ENCODE measurements around the gene SDHC. TPM values are rescaled to one million over a fixed set of nuclear protein-coding genes. Genes with fewer than 3 reads are reported as not detected.

Gene SDHC
- polyA plus RNA-seq, 3 donors: 208 to 350 (median 323) TPM

DNA sequence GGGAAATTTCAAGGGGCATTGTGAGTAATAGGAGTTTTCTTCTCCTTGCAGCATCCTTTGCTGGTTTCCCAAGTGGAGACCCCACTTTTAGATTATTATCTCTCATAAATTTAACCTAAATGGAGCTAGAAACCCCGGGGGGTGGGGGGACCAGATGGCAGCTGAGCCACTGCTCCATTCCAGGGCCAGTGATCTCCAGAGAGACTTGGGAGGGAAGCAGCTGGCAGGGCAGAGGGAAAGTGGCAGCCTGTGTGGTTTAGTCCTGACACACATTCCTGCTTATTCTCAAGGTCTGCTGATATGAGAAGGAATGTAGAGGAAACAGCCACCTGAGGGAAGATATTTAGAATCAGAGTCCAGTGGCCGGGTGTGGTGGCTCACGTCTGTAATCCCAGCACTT lies 39.3 kb upstream of the SDHC start:
- no peaks in the 10 kb centered on the region for H4K20me1 ChIP-seq (ENCODE audit: insufficient read depth, low read length)
- H3K9me3 Mint-ChIP-seq: peaks cover 0 to 3% (median 0%) of the 10 kb centered on the region in 7 donors
- H3K4me3 Mint-ChIP-seq: no peak overlapping the region
- H3K27ac Mint-ChIP-seq: peak overlapping the region in 1 of 7 donors; percentile 49
- no peak overlapping the region for H3K4me3 ChIP-seq (replicated peaks in 1 of 3; ENCODE audit: low read depth in 2 of 3, low read length in 3 of 3)
- no peak overlapping the region for H3K4me2 ChIP-seq (replicated peaks; ENCODE audit: extremely low read depth, low read length, poor library complexity, severe bottlenecking)
- DNase-seq: no peak
- TF ChIP-seq, protein P1, sequence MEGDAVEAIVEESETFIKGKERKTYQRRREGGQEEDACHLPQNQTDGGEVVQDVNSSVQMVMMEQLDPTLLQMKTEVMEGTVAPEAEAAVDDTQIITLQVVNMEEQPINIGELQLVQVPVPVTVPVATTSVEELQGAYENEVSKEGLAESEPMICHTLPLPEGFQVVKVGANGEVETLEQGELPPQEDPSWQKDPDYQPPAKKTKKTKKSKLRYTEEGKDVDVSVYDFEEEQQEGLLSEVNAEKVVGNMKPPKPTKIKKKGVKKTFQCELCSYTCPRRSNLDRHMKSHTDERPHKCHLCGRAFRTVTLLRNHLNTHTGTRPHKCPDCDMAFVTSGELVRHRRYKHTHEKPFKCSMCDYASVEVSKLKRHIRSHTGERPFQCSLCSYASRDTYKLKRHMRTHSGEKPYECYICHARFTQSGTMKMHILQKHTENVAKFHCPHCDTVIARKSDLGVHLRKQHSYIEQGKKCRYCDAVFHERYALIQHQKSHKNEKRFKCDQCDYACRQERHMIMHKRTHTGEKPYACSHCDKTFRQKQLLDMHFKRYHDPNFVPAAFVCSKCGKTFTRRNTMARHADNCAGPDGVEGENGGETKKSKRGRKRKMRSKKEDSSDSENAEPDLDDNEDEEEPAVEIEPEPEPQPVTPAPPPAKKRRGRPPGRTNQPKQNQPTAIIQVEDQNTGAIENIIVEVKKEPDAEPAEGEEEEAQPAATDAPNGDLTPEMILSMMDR (IDR thresholded peaks at IDR 0.05): no peak
- no peaks in the 10 kb centered on the region for H3K27me3 ChIP-seq (ENCODE audit: control insufficient read depth in 2 of 2, insufficient read depth in 2 of 2, low read length in 2 of 2)
- H3K4me1 Mint-ChIP-seq: no peaks in the 10 kb centered on the region
- H3K4me1 ChIP-seq (ENCODE audit: control insufficient read depth in 1 of 2, insufficient read depth in 2 of 2, low read length in 2 of 2): no peaks in the 10 kb centered on the region
- H3K79me2 ChIP-seq (ENCODE audit: insufficient read depth, low read length): no peaks in the 10 kb centered on the region
- intact Hi-C loops (cut with micrococcal nuclease): no loop called here
- WGBS (ENCODE audit: insufficient coverage): no CpG with 5 or more reads among the region's 3 CpGs
- no peaks in the 10 kb centered on the region for H3K36me3 Mint-ChIP-seq
- H3K36me3 ChIP-seq (replicated peaks in 1 of 2; ENCODE audit: control insufficient read depth in 1 of 2, insufficient read depth in 2 of 2, low read length in 2 of 2): no peaks in the 10 kb centered on the region
- H2AFZ ChIP-seq (ENCODE audit: insufficient read depth, low read depth, low read length, poor library complexity, severe bottlenecking): no peak overlapping the region
- no peak overlapping the region for H3K27ac ChIP-seq (ENCODE audit: low read depth in 1 of 2, low read length in 2 of 2)
- peaks cover 5 to 16% (median 13%) of the 10 kb centered on the region in 3 donors for H3K27me3 Mint-ChIP-seq (ENCODE audit: low read depth in 3 of 3)
- no peaks in the 10 kb centered on the region for H3K9me3 ChIP-seq (replicated peaks in 1 of 2; ENCODE audit: control insufficient read depth in 1 of 2, insufficient read depth in 1 of 2, low read length in 2 of 2)
- H3K9ac ChIP-seq (ENCODE audit: insufficient read depth, low read length, poor library complexity, severe bottlenecking): no peak overlapping the region

DNA sequence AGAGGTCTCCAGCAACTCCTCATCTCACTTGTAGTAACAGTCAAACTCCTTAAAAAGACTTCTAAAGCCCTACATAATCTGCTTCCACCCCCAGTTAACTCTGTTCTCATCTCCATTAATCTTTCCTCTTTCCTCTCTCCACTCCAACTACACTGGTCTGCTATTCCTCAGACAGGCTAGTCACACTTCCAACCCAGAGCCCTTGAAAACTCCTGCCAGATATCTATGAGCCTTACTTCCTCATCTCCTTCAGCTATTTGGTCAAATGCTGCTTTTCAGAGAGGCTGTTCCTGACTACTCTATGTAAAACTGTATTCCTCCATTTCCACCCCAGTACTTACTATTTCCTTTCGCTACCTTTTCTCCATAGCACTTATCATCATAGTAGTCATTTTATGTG lies 31.2 kb upstream of the SDHC start:
- H3K27me3 ChIP-seq (ENCODE audit: control insufficient read depth in 2 of 2, insufficient read depth in 2 of 2, low read length in 2 of 2): no peaks in the 10 kb centered on the region
- H3K4me2 ChIP-seq (replicated peaks; ENCODE audit: extremely low read depth, low read length, poor library complexity, severe bottlenecking): no peak overlapping the region
- Mint-ChIP-seq H3K27ac (no peak overlapping the region), H3K4me1 (peaks cover 6% of the 10 kb centered on the region), H3K9me3 (peaks cover 0 to 2% (median 0%) of the 10 kb centered on the region in 7 donors), H3K27me3 (ENCODE audit: low read depth in 3 of 3) (peaks cover 6 to 9% (median 9%) of the 10 kb centered on the region in 3 donors), H3K36me3 (no peaks in the 10 kb centered on the region), H3K4me3 (no peak overlapping the region)
- H3K79me2 ChIP-seq (ENCODE audit: insufficient read depth, low read length): no peaks in the 10 kb centered on the region
- DNase-seq: no peak
- TF ChIP-seq, protein P1 (IDR thresholded peaks at IDR 0.05): no peak
- no peaks in the 10 kb centered on the region for H3K36me3 ChIP-seq (replicated peaks in 1 of 2; ENCODE audit: control insufficient read depth in 1 of 2, insufficient read depth in 2 of 2, low read length in 2 of 2)
- no peak overlapping the region for H3K27ac ChIP-seq (ENCODE audit: low read depth in 1 of 2, low read length in 2 of 2)
- H3K4me1 ChIP-seq (ENCODE audit: control insufficient read depth in 1 of 2, insufficient read depth in 2 of 2, low read length in 2 of 2): no peaks in the 10 kb centered on the region
- no peaks in the 10 kb centered on the region for H4K20me1 ChIP-seq (ENCODE audit: insufficient read depth, low read length)
- no peak overlapping the region for H3K9ac ChIP-seq (ENCODE audit: insufficient read depth, low read length, poor library complexity, severe bottlenecking)
- no peaks in the 10 kb centered on the region for H3K9me3 ChIP-seq (replicated peaks in 1 of 2; ENCODE audit: control insufficient read depth in 1 of 2, insufficient read depth in 1 of 2, low read length in 2 of 2)
- H2AFZ ChIP-seq (ENCODE audit: insufficient read depth, low read depth, low read length, poor library complexity, severe bottlenecking): no peak overlapping the region
- no peak overlapping the region for H3K4me3 ChIP-seq (replicated peaks in 1 of 3; ENCODE audit: low read depth in 2 of 3, low read length in 3 of 3)
- no CpG with 5 or more reads among the region's 1 CpG for WGBS (ENCODE audit: insufficient coverage)
- intact Hi-C loops (cut with micrococcal nuclease): no loop called here
